ENCODE measurements around the gene LTBP1.

The LTBP1 gene

DNA sequence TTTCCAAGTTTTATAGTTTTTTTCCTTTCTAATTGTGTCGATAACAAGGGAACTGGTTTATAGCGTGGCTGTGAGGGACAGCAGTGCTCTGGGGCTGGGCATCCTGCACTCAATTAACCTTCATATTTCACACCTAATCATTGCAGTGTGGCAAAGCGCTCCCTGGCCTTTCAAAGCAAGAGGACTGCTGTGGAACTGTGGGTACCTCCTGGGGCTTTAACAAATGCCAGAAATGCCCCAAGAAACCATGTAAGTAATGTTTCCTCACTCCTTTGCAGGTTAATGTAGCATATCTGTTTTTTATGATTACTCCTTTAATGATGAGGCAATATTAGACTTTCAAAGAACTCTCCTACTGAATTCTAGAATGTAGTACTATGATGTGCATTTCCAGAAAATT lies 270.7 kb downstream of the LTBP1 start:
- Histone ChIP-seq H3K9me3 (no peaks in the 10 kb centered on the region), H3K4me3 (no peak overlapping the region), H3K36me3 (peaks cover 0 to 6% (median 0%) of the 10 kb centered on the region in 3 donors), H3K27ac (peak overlapping the region; percentile 85 to 90), H3K4me1 (peaks cover 0 to 97% (median 70%) of the 10 kb centered on the region in 4 donors), H3K27me3 (no peaks in the 10 kb centered on the region)
- no peak for DNase-seq
- intact Hi-C loops (cut with DNase I; ENCODE audit: low total_unique reads), result loop anchor here (10.0 kb wide), 1 partner anchor 143 kb away; no protein-coding TSS in a partner anchor
- TF ChIP-seq, protein P1, sequence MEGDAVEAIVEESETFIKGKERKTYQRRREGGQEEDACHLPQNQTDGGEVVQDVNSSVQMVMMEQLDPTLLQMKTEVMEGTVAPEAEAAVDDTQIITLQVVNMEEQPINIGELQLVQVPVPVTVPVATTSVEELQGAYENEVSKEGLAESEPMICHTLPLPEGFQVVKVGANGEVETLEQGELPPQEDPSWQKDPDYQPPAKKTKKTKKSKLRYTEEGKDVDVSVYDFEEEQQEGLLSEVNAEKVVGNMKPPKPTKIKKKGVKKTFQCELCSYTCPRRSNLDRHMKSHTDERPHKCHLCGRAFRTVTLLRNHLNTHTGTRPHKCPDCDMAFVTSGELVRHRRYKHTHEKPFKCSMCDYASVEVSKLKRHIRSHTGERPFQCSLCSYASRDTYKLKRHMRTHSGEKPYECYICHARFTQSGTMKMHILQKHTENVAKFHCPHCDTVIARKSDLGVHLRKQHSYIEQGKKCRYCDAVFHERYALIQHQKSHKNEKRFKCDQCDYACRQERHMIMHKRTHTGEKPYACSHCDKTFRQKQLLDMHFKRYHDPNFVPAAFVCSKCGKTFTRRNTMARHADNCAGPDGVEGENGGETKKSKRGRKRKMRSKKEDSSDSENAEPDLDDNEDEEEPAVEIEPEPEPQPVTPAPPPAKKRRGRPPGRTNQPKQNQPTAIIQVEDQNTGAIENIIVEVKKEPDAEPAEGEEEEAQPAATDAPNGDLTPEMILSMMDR (IDR thresholded peaks at IDR 0.05), result no peak

DNA sequence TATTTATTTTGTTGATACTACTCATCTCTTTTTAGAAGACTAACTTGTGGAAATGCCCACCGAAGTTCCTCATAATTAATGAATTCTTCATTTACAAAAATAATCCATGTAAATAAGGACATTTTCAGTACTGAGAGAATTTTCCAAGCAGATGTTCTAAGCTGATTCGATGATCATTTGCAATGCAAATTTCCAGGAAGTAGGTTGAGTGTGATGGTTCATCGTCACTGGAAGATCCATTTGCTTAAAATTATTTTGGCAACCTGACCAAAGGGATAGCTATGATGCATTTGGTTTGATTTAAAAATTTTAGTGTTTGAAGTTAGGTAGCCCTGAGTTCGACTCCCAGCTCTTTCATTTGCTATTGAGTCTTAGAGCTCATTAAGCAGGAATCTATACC lies 272.4 kb downstream of the LTBP1 start:
- Histone ChIP-seq H3K9me3 (no peaks in the 10 kb centered on the region), H3K27ac (peak overlapping the region; percentile 85 to 90), H3K27me3 (no peaks in the 10 kb centered on the region), H3K36me3 (peaks cover 0 to 16% (median 14%) of the 10 kb centered on the region in 3 donors), H3K4me3 (no peak overlapping the region), H3K4me1 (peaks cover 0 to 97% (median 59%) of the 10 kb centered on the region in 4 donors)
- TF ChIP-seq, protein P1 (IDR thresholded peaks at IDR 0.05), result no peak
- intact Hi-C loops (cut with DNase I; ENCODE audit: low total_unique reads), result loop anchor here (10.0 kb wide), 1 partner anchor 144 kb away; no protein-coding TSS in a partner anchor
- no peak for DNase-seq

DNA sequence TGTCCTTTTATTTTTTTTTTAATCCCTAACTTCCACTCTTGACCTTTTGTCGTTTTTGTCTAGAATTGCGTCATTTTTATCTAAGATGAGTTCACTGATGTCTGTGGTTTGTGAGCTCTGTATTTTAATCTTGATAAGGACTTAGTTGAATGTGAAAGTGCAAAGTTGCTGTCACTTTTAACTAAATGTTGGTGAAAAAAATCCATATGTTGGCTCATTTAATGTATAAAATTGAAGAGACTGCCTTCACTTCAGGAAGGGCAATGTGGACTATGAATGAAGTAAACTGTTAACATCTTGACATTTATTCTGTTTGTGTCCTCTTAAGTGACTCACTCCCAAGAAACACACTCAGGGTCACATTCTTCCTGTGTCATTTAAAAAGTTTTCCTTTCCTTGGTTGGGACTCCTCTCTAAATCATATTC lies 273.1 kb downstream of the LTBP1 start:
- TF ChIP-seq, protein P1 (IDR thresholded peaks at IDR 0.05), result no peak
- Histone ChIP-seq H3K27me3 (no peaks in the 10 kb centered on the region), H3K27ac (peak overlapping the region; percentile 85 to 90), H3K4me1 (peaks cover 0 to 97% (median 56%) of the 10 kb centered on the region in 4 donors), H3K36me3 (peaks cover 0 to 16% (median 14%) of the 10 kb centered on the region in 3 donors), H3K9me3 (no peaks in the 10 kb centered on the region), H3K4me3 (no peak overlapping the region)
- DNase-seq, result no peak
- intact Hi-C loops (cut with DNase I; ENCODE audit: low total_unique reads), result loop anchor here (10.0 kb wide), 2 partner anchors 55 to 145 kb away; no protein-coding TSS in a partner anchor

DNA sequence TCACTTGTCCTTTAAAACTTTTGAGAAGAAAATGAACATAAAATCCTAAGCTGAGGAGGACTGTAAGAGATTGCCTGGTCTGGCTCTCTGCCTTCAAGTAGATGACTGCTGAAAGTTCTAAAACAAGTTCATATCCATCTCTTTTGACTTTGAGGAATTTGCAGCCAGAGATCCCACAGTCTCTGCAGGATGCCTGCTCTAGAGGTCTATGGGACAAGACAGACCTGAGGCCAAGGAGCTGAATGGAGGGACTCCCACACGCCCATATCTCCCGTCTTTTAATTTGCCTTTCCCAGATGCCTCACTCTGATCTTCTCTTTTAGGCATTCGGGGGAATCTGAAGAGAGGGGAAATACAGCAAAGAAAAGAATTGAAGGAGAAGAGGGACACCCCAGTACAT lies 273.8 kb downstream of the LTBP1 start:
- peaks cover 0 to 97% (median 49%) of the 10 kb centered on the region in 4 donors for H3K4me1 ChIP-seq
- intact Hi-C loops (cut with DNase I; ENCODE audit: low total_unique reads), result loop anchor here (10.0 kb wide), 1 partner anchor 54 kb away; no protein-coding TSS in a partner anchor
- TF ChIP-seq, protein P1 (IDR thresholded peaks at IDR 0.05), result no peak
- H3K27me3 ChIP-seq, result no peaks in the 10 kb centered on the region
- H3K9me3 ChIP-seq, result no peaks in the 10 kb centered on the region
- no peak overlapping the region for H3K4me3 ChIP-seq
- peak overlapping the region; percentile 85 to 90 for H3K27ac ChIP-seq
- DNase-seq, result no peak
- H3K36me3 ChIP-seq, result peaks cover 0 to 21% (median 19%) of the 10 kb centered on the region in 3 donors

DNA sequence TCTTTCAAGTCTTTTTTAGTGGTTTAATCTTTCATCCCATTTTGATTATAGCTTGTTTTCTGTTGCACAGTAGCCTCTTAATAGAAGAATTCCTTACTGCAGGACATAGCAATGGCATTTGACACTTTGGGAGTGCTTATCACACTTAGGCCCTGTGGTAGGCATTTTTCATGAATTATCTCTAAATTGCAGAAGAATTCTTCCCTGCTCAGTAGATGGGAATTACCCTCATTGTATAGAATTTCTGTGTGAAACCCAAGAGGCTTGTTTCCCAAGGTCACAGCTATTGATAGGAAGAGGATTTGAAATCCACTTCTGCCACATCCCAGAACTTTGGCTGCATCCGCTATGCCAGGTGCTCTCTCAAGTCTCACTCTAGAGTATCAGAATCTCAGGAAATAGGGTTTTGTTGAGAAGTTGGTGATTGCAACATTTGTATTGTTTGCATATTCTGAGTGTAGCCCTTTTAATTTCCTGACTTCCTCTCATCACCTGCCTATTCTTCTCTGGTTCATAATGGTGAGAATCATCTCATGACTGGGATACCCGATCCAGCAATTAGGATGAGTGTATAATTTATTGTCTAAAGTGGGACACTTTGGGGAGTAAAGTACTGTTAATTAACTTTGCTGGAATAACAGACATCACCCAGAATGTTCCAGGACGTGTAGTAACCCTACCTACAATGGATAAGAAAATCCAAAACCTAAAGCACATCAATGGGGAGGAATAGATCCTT lies 274.5 kb downstream of the LTBP1 start:
- peak overlapping the region; percentile 85 to 90 for H3K27ac ChIP-seq
- intact Hi-C loops (cut with DNase I; ENCODE audit: low total_unique reads), result loop anchor here (10.0 kb wide), 1 partner anchor 54 kb away; no protein-coding TSS in a partner anchor
- H3K9me3 ChIP-seq, result no peaks in the 10 kb centered on the region
- no peak for DNase-seq
- no peaks in the 10 kb centered on the region for H3K27me3 ChIP-seq
- peaks cover 0 to 24% (median 21%) of the 10 kb centered on the region in 3 donors for H3K36me3 ChIP-seq
- no peak overlapping the region for H3K4me3 ChIP-seq
- TF ChIP-seq, protein P1 (IDR thresholded peaks at IDR 0.05), result no peak
- H3K4me1 ChIP-seq, result peaks cover 0 to 97% (median 45%) of the 10 kb centered on the region in 4 donors
